GM23338 (cell line): ENCODE measurements around the gene CDH18. TPM values are rescaled to one million over a fixed set of nuclear protein-coding genes. Genes with fewer than 3 reads are reported as not detected.

Experiments used
- ATAC-seq: fragments of 200-7000 bp; cut with Tn5 transposase; 3 replicates; pipeline ENCODE4 v1.9.1; 2020
- DNase-seq: peaks from one replicate; pipeline ENCODE4 v3.0.0-alpha.2; 2015; ENCODE audit warnings: low spot score
- H2AFZ ChIP-seq: fragments of 200-600 bp; sonication (generic); 2 replicates; pipeline ENCODE4 v1.8.0; 2016; ENCODE audit warnings: antibody characterized with exemption, mild to moderate bottlenecking, moderate library complexity
- H3F3A ChIP-seq: fragments of 200-600 bp; sonication (generic); replicated peaks from 2 replicates; pipeline ENCODE4 v1.8.0; 2017; ENCODE audit warnings: antibody characterized with exemption, mixed run types, low read depth
- H3K27ac ChIP-seq: fragments of 200-600 bp; sonication (generic); 2 replicates; pipeline ENCODE4 v1.6.1; 2016; ENCODE audit warnings: low read depth
- H3K27me3 ChIP-seq: fragments of 200-600 bp; sonication (generic); 2 replicates; pipeline ENCODE4 v1.8.0; 2016; ENCODE audit warnings: mild to moderate bottlenecking, mixed run types, moderate library complexity; ENCODE audit not compliant: insufficient read depth
- H3K36me3 ChIP-seq: fragments of 200-600 bp; sonication (generic); 2 replicates; pipeline ENCODE4 v1.8.0; 2016; ENCODE audit warnings: mild to moderate bottlenecking; ENCODE audit not compliant: insufficient read depth
- H3K4me1 ChIP-seq: fragments of 200-600 bp; sonication (generic); 2 replicates; pipeline ENCODE4 v1.8.0; 2016; ENCODE audit warnings: mild to moderate bottlenecking, moderate library complexity; ENCODE audit not compliant: insufficient read depth
- H3K4me2 ChIP-seq: fragments of 200-600 bp; sonication (generic); 2 replicates; pipeline ENCODE4 v1.7.1; 2017; ENCODE audit warnings: mixed run types
- H3K4me3 ChIP-seq: fragments of 200-600 bp; sonication (generic); 2 replicates; pipeline ENCODE4 v1.6.1; 2016; ENCODE audit warnings: mixed run types
- H3K79me2 ChIP-seq: fragments of 200-600 bp; sonication (generic); replicated peaks from 2 replicates; pipeline ENCODE4 v1.8.0; 2017; ENCODE audit warnings: mild to moderate bottlenecking; ENCODE audit not compliant: insufficient read depth
- H3K9me2 ChIP-seq: fragments of 200-600 bp; sonication (generic); 2 replicates; pipeline ENCODE4 v1.8.0; 2017; ENCODE audit not compliant: insufficient read depth
- H4K20me1 ChIP-seq: fragments of 200-600 bp; sonication (generic); replicated peaks from 2 replicates; pipeline ENCODE4 v1.8.0; 2017; ENCODE audit warnings: mild to moderate bottlenecking; ENCODE audit not compliant: insufficient read depth
- H3K27ac Mint-ChIP-seq: 2 replicates; pipeline ENCODE4 v1.8.0; 2020; ENCODE audit warnings: inconsistent platforms, mild to moderate bottlenecking, moderate library complexity, mixed read lengths
- H3K27me3 Mint-ChIP-seq: 3 replicates; pipeline ENCODE4 v1.8.0; 2022; ENCODE audit warnings: low read depth, mild to moderate bottlenecking, moderate library complexity, mixed read lengths, inconsistent platforms; ENCODE audit not compliant: insufficient read depth, poor library complexity
- H3K36me3 Mint-ChIP-seq: 3 replicates; pipeline ENCODE4 v1.8.0; 2021; ENCODE audit warnings: low read depth, mild to moderate bottlenecking, inconsistent platforms, moderate library complexity, mixed read lengths
- H3K4me1 Mint-ChIP-seq: 3 replicates; pipeline ENCODE4 v1.8.0; 2020; ENCODE audit warnings: mild to moderate bottlenecking, inconsistent platforms, mixed read lengths
- H3K4me3 Mint-ChIP-seq: 3 replicates; pipeline ENCODE4 v1.8.0; 2021; ENCODE audit warnings: moderate library complexity, mild to moderate bottlenecking, inconsistent platforms, mixed read lengths
- H3K9me3 Mint-ChIP-seq: 3 replicates; pipeline ENCODE4 v1.8.0; 2020; ENCODE audit warnings: moderate library complexity, mild to moderate bottlenecking, inconsistent platforms, mixed read lengths
- CREB1 ChIP-seq: fragments of 250-450 bp; sonication (Bioruptor Pico); IDR thresholded peaks from 2 replicates; pipeline ENCODE4 v1.5.0; 2020; ENCODE audit warnings: low read depth, mild to moderate bottlenecking, moderate library complexity
- CTCF ChIP-seq, 2 experiments: fragments of 200-600 bp in 1 of 2; sonication (generic) in 1 of 2; conservative IDR thresholded peaks; 2 replicates each; pipeline versions ENCODE4 v1.5.1 to v1.6.1; 2016 to 2017; ENCODE audit warnings: antibody characterized with exemption in 2 of 2, low read depth in 2 of 2, mild to moderate bottlenecking in 2 of 2, moderate library complexity in 1 of 2
- ETS1 ChIP-seq: IDR thresholded peaks from 2 replicates; pipeline ENCODE4 v1.6.1; 2016; ENCODE audit warnings: antibody characterized with exemption
- EZH2 ChIP-seq: fragments of 200-600 bp; sonication (generic); IDR thresholded peaks from one replicate; pipeline ENCODE4 v1.8.0; 2017; ENCODE audit warnings: antibody characterized with exemption, mild to moderate bottlenecking, low read depth; ENCODE audit not compliant: unreplicated experiment
- EZH2phosphoT487 ChIP-seq: fragments of 200-600 bp; sonication (generic); IDR thresholded peaks from one replicate; pipeline ENCODE4 v1.8.1; 2018; ENCODE audit warnings: antibody characterized with exemption; ENCODE audit not compliant: unreplicated experiment
- JUNB ChIP-seq: IDR thresholded peaks from one replicate; pipeline ENCODE4 v1.6.1; 2016; ENCODE audit warnings: antibody characterized with exemption; ENCODE audit not compliant: unreplicated experiment
- NANOG ChIP-seq: IDR thresholded peaks from 2 replicates; pipeline ENCODE4 v1.6.1; 2016; ENCODE audit warnings: antibody characterized with exemption, borderline replicate concordance
- POLR2AphosphoS5 ChIP-seq: IDR thresholded peaks from 2 replicates; pipeline ENCODE4 v1.6.1; 2016; ENCODE audit warnings: antibody characterized with exemption, low read depth
- REST ChIP-seq: IDR thresholded peaks from one replicate; pipeline ENCODE4 v1.6.1; 2018; ENCODE audit warnings: antibody characterized with exemption; ENCODE audit not compliant: unreplicated experiment
- STAT1 ChIP-seq: IDR thresholded peaks from one replicate; pipeline ENCODE4 v1.6.1; 2016; ENCODE audit warnings: antibody characterized with exemption; ENCODE audit not compliant: unreplicated experiment
- ZNF114 ChIP-seq: fragments of 250-450 bp; sonication (Bioruptor Pico); IDR thresholded peaks from 2 replicates; pipeline ENCODE4 v1.5.0; 2020; ENCODE audit warnings: mild to moderate bottlenecking, moderate library complexity
- ZNF331 ChIP-seq: fragments of 250-450 bp; sonication (Bioruptor Pico); IDR thresholded peaks from 2 replicates; pipeline ENCODE4 v1.5.0; 2020; ENCODE audit warnings: low read depth, mild to moderate bottlenecking, moderate library complexity
- ZNF462 ChIP-seq: fragments of 250-450 bp; sonication (Bioruptor Pico); IDR thresholded peaks from 2 replicates; pipeline ENCODE4 v1.5.0; 2020; ENCODE audit warnings: mild to moderate bottlenecking, moderate library complexity
- polyA plus RNA-seq: library from polyadenylated mRNA; unstranded; fragments of >200 nt; fragmentation: Nextera tagmentation; extraction: Ambion mirVana; gene quantifications from 2 replicates; pipeline ENCODE4 v1.2.1, GENCODE V29; 2016
- total RNA-seq: library from RNA; depleted of rRNA; stranded (reverse); fragments of >200 nt; shearing (Covaris generic); gene quantifications from 2 replicates; pipeline ENCODE4 v1.2.3, GENCODE V29; 2014

CDH18 gene
- total and polyA plus RNA-seq, 2 experiments from 2014 or later: 1.3 TPM; not detected in 1

- no peak overlapping the region for H3K4me3 Mint-ChIP-seq
Measured at GRCh38 chr5:19900269-19900668, 87.7 kb downstream of the CDH18 start.

More at GRCh38 chr5:19900269-19900668, 87.7 kb downstream of the CDH18 start:
- no peak for ATAC-seq
- Histone ChIP-seq H2AFZ (no peak overlapping the region), H3F3A (no peaks in the 10 kb centered on the region), H3K27me3 (no peaks in the 10 kb centered on the region), H3K27ac (no peak overlapping the region), H3K9me2 (no peaks in the 10 kb centered on the region), H3K36me3 (no peaks in the 10 kb centered on the region), H3K4me3 (no peak overlapping the region), H3K79me2 (no peaks in the 10 kb centered on the region), H3K4me2 (no peak overlapping the region), H4K20me1 (no peaks in the 10 kb centered on the region), H3K4me1 (peaks cover 5% of the 10 kb centered on the region)
- no peak for DNase-seq
- Mint-ChIP-seq H3K4me1 (peaks cover 4% of the 10 kb centered on the region), H3K9me3 (no peaks in the 10 kb centered on the region), H3K27ac (no peak overlapping the region), H3K36me3 (no peaks in the 10 kb centered on the region), H3K27me3 (no peaks in the 10 kb centered on the region)
- TF ChIP-seq ETS1 (no peak), EZH2 (no peak), ZNF462 (no peak), STAT1 (no peak), CTCF (conservative IDR thresholded peaks at IDR 0.05; ENCODE audit: low read depth in 2 of 2) (no peak), JUNB (no peak), NANOG (no peak), EZH2phosphoT487 (no peak), POLR2AphosphoS5 (no peak), ZNF331 (no peak), REST (no peak), ZNF114 (no peak), CREB1 (CRISPR knock-in tag) (no peak)
